IPS-18a (cell line): ENCODE measurements around the gene POLD4.

Experiments used
- H3K27ac ChIP-seq: one replicate; pipeline ENCODE4 v1.5.1; 2013; ENCODE audit warnings: low read length
- H3K27me3 ChIP-seq: one replicate; pipeline ENCODE4 v1.6.1; 2013; ENCODE audit warnings: mild to moderate bottlenecking, low read length; ENCODE audit not compliant: control insufficient read depth, insufficient read depth
- H3K36me3 ChIP-seq: one replicate; pipeline ENCODE4 v1.6.1; 2013; ENCODE audit warnings: low read depth, low read length; ENCODE audit not compliant: control insufficient read depth
- H3K4me1 ChIP-seq: one replicate; pipeline ENCODE4 v1.6.1; 2013; ENCODE audit warnings: low read depth, low read length; ENCODE audit not compliant: control insufficient read depth
- H3K4me3 ChIP-seq: one replicate; pipeline ENCODE4 v1.5.1; 2013; ENCODE audit warnings: low read length
- H3K9ac ChIP-seq: one replicate; pipeline ENCODE4 v1.6.1; 2013; ENCODE audit warnings: mild to moderate bottlenecking, low read length, moderate library complexity
- H3K9me3 ChIP-seq: one replicate; pipeline ENCODE4 v1.6.1; 2013; ENCODE audit warnings: low read depth, low read length; ENCODE audit not compliant: control insufficient read depth

The POLD4 gene

DNA sequence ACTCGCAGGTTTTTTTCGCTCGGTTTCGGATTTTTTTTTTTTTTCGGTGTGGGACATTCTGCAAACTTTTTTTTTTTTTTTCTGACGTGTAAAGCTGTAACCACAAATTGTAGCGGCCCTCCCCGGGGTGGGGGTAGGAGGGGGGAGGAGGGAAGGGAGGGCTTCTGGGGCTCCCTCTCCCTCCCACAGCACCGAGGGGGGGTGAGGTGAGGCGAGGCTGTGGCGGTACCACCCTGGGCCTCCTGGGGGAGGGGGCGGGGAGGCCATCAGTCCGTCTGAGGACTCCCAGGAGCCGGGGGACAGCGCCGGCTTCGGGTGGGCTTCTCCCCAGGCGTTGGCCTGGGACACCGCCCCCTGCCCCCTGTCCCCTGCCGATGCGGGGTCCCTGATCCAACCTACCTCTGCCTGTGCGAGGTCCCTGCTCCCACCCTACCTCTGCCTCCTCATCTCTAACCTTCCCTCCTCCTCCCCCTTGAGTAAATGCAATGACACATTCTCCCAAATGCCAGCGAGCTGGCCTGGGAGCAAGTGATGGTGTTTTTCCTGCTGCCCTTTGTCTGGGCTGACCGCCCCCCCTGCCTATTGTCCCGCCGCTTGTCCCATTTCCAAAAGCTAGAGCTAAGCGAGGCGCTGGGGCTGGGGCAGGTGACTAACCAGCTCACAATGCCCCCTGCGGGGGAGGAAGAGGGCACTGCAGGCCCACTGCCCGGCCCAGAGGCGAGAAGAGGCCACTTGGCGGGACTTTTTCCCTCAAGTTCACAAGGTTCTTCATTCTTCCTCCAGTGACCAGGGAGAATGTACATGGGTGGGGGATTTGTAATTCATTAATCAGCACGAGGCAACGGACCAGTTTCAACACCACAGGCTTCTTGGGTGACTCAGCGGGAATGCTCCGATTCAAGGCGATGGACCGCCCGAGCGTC is 20.6 kb upstream of the POLD4 start:
- H3K27ac ChIP-seq = no peak overlapping the region
- H3K4me1 ChIP-seq = peaks cover 37% of the 10 kb centered on the region
- no peaks in the 10 kb centered on the region for H3K9me3 ChIP-seq
- H3K27me3 ChIP-seq = peaks cover 80% of the 10 kb centered on the region
- no peaks in the 10 kb centered on the region for H3K36me3 ChIP-seq
- peak overlapping the region; percentile 64 for H3K4me3 ChIP-seq
- peak overlapping the region; percentile 14 for H3K9ac ChIP-seq

DNA sequence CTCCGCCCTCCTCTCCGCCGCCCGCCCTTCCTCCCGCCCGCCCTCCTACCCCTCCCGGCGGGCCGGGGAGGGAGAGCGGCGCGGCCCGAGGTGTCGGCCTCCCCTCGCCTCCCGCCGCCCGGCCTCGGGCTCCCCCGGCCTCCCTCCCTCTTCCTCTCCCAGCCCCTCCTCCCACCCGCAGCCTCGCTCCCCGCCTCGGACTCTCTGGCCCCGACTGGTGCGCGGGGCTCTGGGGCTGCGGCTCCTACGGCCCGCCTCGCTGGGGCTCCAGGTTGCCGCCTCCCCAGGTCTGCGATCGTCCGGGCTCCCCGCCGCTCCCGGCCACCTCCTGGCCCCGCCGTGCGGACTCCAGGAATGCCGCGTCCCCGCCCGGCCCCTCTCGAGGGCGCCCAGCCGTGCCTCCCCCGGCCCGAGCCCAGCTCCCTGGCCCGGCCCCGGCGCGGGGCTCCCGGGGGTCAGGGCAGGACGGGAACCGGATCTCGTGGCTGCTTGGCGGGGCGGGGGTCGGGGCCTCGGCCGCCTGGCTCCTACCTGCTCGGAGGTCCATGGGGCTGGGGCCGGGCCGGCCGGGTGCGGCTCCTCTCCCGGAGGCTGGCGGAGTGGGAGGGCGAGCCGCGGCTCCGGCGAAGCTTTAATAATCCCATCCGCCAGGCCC is 19.8 kb upstream of the POLD4 start, which contains the start of gene CLCF1:
Gene CLCF1 (minus strand): TSS at position 606 of the 655 bp plus-strand sequence. CDS start 59 bp downstream, at position 547.
- Histone ChIP-seq H3K36me3 (no peaks in the 10 kb centered on the region), H3K4me3 (peak within 1 kb of the TSS; percentile 64), H3K9ac (peak within 1 kb of the TSS; percentile 14), H3K27ac (no peak within 1 kb of the TSS), H3K4me1 (peaks cover 37% of the 10 kb centered on the region), H3K9me3 (no peaks in the 10 kb centered on the region), H3K27me3 (peaks cover 86% of the 10 kb centered on the region)

DNA sequence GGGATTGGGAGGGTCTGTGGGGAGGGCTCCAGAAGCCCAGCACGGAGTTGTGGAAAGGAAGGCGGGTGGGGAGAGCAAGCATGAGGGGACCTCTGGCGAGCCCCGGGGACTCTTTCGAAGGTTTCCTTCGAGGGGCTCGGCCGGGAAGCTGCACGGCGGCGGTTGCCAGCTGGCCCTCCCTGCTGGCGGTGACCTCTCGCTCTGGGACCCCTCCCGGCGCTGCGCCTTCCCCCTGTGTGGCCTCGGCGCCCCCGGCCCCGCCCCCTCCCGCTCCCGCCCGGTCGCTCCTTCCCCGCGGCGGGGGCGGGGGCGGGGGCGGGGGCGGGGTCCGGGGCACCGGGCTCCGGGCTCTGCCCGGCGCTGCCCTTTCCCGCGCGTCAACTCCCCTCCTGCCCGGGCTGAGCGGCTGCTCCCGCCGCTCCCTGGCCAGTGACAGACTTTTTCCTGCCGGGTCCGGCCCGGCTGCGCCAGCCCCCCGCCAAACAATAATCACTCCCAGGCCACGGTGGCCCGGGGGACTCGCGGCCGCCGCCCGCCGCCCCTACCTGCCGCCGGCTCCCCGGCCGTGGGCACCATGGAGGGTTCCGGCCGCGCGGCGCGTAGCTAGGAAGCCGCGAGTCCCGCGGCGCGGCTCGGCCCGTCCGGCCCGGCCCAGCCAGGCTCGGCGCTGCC is 19.1 kb upstream of the POLD4 start:
- H3K9me3 ChIP-seq = no peaks in the 10 kb centered on the region
- no peak overlapping the region for H3K27ac ChIP-seq
- H3K27me3 ChIP-seq = peaks cover 83% of the 10 kb centered on the region
- H3K9ac ChIP-seq = no peak overlapping the region
- H3K36me3 ChIP-seq = no peaks in the 10 kb centered on the region
- H3K4me1 ChIP-seq = peaks cover 37% of the 10 kb centered on the region
- peak overlapping the region; percentile 64 for H3K4me3 ChIP-seq

DNA sequence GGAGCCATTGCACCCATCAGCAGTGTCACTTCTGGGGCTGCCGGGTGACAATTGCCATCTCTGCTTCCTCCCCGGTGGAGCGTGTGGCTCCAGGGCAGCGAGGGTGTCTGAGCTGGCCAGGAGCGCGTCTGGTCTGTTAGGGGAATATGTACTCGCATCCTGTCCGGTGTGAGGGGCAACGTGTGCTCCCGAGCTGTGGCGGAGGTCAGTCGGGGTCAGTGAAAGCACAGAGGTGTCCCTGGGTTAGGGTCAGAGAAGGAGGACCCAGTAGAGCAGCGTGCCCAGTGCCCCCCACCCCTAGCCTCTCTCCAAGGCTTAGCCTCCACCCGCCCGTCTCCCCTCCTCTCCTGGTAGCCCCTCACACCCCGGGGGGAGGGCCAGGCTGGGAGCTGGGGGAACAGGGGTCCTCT is 18.6 kb upstream of the POLD4 start:
- Histone ChIP-seq H3K9ac (no peak overlapping the region), H3K4me1 (peaks cover 37% of the 10 kb centered on the region), H3K27ac (no peak overlapping the region), H3K27me3 (peaks cover 77% of the 10 kb centered on the region), H3K4me3 (peak overlapping the region; percentile 50), H3K36me3 (no peaks in the 10 kb centered on the region), H3K9me3 (no peaks in the 10 kb centered on the region)

DNA sequence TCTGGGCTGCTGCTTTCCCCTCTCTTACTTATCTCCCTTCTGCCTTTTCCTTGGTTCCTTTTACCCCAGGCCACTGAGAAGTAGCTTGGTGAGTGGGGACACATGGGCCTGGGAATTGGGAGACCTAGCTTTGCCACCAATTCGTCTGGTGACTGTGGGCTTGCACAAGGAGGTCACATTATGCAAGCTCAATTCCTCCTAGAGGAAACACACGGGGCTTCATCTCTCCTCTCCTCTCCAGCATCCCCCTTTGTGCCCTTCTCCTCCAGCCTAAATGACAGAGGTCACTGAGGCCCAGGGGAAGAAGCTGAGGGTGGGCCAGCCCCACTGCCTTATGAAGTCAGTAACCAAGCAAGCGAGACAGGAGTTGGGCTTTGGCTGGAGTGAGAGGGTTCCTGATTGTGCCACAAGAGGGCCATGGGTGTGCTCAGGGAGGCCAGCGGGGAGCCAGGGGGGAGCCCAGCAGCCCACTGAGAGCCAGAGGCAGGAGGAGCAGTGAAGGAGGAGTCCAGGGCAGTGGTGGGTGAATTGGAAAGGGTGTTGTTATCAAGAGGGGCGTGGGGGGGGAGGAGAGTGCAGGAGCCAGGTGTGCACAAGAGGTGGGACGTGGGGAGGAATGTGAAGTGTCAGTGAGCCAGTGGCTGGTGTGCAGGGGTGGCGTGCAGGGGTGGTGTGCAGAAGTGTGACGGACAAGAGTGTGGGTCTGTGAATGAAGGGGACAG is 18.0 kb upstream of the POLD4 start:
- Histone ChIP-seq H3K36me3 (no peaks in the 10 kb centered on the region), H3K4me3 (peak overlapping the region; percentile 50), H3K9ac (no peak overlapping the region), H3K27me3 (peaks cover 71% of the 10 kb centered on the region), H3K9me3 (no peaks in the 10 kb centered on the region), H3K4me1 (peaks cover 35% of the 10 kb centered on the region), H3K27ac (no peak overlapping the region)

DNA sequence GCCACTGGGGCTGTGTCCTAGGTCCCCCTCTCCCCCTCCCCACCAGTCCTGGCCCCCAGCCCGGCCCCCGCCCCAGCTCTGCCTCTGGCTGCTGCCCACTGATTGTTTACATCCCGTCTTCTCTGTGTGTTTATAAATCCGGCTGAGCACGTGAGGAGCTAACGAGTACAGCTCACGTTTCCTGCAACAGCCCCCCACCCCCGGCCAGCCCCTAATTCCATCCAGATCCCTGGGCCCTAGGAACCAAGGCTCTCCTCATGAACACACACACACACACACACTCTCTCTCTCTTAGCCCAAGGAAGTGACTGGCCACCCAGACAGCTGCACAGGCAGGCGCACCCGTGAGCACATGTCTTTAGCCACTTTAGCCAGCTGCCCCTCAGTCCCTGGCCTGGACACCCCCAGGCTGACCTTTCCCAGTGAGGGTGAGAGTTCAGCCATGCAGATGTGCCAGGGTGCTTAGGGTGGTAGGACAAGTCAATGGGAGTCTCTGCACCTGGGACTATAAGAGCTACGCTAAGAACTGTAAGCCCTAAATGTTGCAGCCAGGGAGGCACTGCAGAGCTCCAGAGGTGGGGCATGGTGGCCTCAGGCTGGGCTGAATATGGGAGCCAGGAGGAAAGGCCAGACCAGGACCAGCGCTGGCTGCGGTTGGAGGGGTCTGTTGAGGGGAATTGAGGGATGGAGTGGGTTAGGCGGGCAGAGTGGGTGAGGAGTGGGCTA is 17.2 kb upstream of the POLD4 start:
- Histone ChIP-seq H3K4me1 (peaks cover 27% of the 10 kb centered on the region), H3K9ac (no peak overlapping the region), H3K27me3 (peaks cover 63% of the 10 kb centered on the region), H3K27ac (no peak overlapping the region), H3K9me3 (no peaks in the 10 kb centered on the region), H3K36me3 (no peaks in the 10 kb centered on the region), H3K4me3 (no peak overlapping the region)

DNA sequence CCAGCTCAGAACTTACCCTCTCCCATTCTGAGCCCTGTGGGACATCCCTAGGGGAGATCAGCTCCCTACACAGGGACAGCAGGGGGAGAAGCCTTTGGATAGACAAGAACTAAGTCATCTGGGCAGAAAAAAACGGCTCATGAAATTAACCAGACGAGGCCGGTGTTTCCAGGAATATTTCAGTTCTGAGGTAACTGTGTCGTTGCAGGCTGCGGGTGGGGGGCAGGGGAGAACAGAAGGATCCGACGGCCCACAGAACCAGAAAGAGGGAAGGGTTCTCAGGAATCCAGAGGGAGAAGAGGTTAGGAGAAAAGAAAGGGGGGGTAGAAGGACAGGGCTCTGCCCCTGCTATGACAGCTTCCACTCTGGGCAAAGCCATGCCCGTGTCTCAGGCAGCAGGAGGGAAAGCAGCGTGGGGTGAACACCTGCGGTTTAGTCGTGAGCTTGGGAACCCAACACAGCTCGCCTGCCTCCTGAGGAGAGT is 16.5 kb upstream of the POLD4 start:
- Histone ChIP-seq H3K36me3 (no peaks in the 10 kb centered on the region), H3K9me3 (no peaks in the 10 kb centered on the region), H3K9ac (no peak overlapping the region), H3K27me3 (peaks cover 56% of the 10 kb centered on the region), H3K4me1 (peaks cover 25% of the 10 kb centered on the region), H3K27ac (no peak overlapping the region), H3K4me3 (no peak overlapping the region)

DNA sequence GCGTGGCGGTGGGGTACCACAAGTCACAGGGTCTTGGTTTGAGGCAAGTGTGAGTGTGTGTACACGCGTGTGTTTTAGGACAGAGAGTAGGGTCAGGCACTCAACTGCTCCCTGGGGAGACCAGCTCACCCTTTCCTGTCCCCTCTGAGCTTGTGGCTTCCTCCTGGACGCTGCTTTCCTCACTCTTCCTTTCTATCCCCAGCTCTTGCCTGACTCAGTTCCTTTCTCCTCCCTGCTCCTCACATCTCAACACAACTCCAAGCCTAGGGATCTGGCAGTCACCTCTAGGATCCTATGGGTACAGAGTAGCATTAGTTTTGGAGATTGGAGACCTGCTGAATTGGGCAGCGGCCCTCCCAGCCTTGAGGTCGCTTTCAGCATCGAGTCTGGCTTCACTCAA is 15.9 kb upstream of the POLD4 start:
- Histone ChIP-seq H3K4me3 (no peak overlapping the region), H3K36me3 (no peaks in the 10 kb centered on the region), H3K27me3 (peaks cover 51% of the 10 kb centered on the region), H3K4me1 (peaks cover 20% of the 10 kb centered on the region), H3K9ac (no peak overlapping the region), H3K9me3 (no peaks in the 10 kb centered on the region), H3K27ac (no peak overlapping the region)

DNA sequence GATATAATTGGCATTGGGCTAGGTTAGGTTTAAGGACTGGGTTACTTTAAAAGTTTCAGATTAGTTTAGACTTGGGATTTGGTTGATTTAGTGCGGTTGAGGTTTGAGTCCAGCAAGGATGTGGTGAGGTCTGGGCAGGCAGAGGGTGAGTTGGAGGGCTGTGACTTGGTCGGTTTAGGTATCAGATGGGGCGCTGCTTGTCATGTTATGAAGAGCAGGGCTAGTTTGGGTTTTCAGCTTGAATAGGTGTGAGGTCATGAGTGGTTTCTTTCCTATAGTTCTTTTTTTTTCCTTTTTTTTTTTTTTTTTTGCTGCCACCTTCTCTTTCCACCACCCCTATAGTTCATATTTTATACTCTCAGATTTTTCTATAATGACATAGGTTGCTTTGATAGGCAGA is 15.3 kb upstream of the POLD4 start:
- Histone ChIP-seq H3K27ac (no peak overlapping the region), H3K9ac (no peak overlapping the region), H3K36me3 (no peaks in the 10 kb centered on the region), H3K4me3 (no peak overlapping the region), H3K27me3 (peaks cover 44% of the 10 kb centered on the region), H3K9me3 (no peaks in the 10 kb centered on the region), H3K4me1 (peaks cover 17% of the 10 kb centered on the region)

DNA sequence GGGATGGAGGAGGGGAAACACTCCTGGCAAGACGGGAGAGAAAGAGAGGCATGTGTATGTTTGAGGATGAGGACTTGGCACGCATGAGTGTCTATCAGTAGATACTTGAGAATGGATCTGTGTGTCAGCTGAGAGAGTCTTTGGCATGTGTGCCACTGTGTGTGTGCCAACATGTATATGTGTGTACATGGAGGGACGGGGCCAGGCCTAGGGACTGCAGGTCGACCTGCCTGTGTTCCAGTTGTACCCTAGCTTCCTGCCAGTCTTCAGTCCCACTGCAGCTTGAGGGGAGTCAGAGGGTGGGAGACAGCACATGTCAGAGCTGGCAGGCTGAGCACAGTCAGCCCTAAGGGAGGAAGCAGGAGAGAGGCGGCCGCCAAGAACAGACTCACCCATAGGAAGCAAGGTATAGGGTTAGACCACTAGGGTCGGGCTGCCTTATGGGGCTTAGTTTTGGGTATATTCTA is 14.4 kb upstream of the POLD4 start:
- H3K9ac ChIP-seq = no peak overlapping the region
- H3K4me3 ChIP-seq = no peak overlapping the region
- no peaks in the 10 kb centered on the region for H3K9me3 ChIP-seq
- no peaks in the 10 kb centered on the region for H3K36me3 ChIP-seq
- peaks cover 42% of the 10 kb centered on the region for H3K27me3 ChIP-seq
- peaks cover 17% of the 10 kb centered on the region for H3K4me1 ChIP-seq
- no peak overlapping the region for H3K27ac ChIP-seq
